ENCODE results near the gene PSMD13.

Gene PSMD13

DNA sequence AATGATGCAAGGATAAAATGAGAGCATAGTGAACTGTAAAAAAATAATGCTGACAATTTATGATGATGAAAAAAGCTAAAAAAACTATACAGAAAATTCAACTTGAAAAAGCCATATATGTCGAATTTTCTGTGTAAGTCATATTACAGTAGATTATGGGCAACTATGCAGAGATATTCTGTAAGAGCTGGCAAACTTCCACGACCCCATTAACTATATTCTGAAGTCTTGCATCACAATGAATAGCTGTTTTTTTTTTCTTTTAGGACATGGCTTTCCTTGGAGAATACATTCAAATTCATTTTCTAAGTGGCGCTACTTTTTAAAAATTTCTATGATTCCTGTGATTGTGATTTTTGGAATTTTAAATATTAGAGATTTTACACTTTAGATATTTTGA is 18.4 kb downstream of the PSMD13 start:
- H3K4me1 ChIP-seq (ENCODE audit: insufficient read depth, low read length, severe bottlenecking) = peaks cover 16% of the 10 kb centered on the region
- no peak overlapping the region for H3K27ac ChIP-seq (ENCODE audit: low read depth, low read length, poor library complexity, severe bottlenecking)
- no peaks in the 10 kb centered on the region for H3K79me2 ChIP-seq (ENCODE audit: insufficient read depth, low read length)
- no peaks in the 10 kb centered on the region for H4K20me1 ChIP-seq (ENCODE audit: insufficient read depth, low read length)
- peaks cover 36% of the 10 kb centered on the region for H3K36me3 ChIP-seq (ENCODE audit: insufficient read depth, low read length)
- H3K9me3 ChIP-seq (ENCODE audit: low read length) = no peaks in the 10 kb centered on the region
- H3K4me3 ChIP-seq (ENCODE audit: low read depth, low read length, poor library complexity, severe bottlenecking) = no peak overlapping the region
- no peaks in the 10 kb centered on the region for H3F3A ChIP-seq (ENCODE audit: insufficient read depth, low read length)
- no peak overlapping the region for H2AFZ ChIP-seq (ENCODE audit: low read length)
- H3K27me3 ChIP-seq (ENCODE audit: insufficient read depth, low read length) = no peaks in the 10 kb centered on the region
- H3K9ac ChIP-seq (ENCODE audit: low read length) = no peak overlapping the region
- H3K4me2 ChIP-seq (ENCODE audit: low read length) = no peak overlapping the region
- no peak for TF ChIP-seq EZH2 (IDR thresholded peaks at IDR 0.05; ENCODE audit: borderline replicate concordance, low read length)
- TF ChIP-seq, protein P1, sequence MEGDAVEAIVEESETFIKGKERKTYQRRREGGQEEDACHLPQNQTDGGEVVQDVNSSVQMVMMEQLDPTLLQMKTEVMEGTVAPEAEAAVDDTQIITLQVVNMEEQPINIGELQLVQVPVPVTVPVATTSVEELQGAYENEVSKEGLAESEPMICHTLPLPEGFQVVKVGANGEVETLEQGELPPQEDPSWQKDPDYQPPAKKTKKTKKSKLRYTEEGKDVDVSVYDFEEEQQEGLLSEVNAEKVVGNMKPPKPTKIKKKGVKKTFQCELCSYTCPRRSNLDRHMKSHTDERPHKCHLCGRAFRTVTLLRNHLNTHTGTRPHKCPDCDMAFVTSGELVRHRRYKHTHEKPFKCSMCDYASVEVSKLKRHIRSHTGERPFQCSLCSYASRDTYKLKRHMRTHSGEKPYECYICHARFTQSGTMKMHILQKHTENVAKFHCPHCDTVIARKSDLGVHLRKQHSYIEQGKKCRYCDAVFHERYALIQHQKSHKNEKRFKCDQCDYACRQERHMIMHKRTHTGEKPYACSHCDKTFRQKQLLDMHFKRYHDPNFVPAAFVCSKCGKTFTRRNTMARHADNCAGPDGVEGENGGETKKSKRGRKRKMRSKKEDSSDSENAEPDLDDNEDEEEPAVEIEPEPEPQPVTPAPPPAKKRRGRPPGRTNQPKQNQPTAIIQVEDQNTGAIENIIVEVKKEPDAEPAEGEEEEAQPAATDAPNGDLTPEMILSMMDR (IDR thresholded peaks at IDR 0.05; ENCODE audit: low read length) = no peak
- no peaks in the 10 kb centered on the region for H3K9me2 ChIP-seq (ENCODE audit: low read depth, low read length)

DNA sequence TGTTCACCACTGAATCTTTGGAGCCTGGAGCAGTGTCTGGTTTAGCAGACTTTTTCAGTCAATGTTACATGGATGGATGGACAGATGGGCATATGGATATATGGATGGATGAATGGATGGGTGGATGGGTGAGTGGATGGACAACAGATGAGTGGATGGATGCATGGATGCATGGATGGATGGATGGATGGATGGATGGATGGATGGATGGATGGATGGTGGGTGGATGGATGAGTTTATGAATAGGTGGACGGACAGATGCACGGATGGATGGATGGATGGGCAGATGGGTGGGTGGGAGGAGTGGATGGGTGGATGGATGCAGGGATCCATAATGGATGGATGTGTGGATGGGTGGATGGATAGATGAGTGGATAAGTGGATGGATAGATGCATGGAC is 19.0 kb downstream of the PSMD13 start:
- no peak overlapping the region for H2AFZ ChIP-seq (ENCODE audit: low read length)
- H3K36me3 ChIP-seq (ENCODE audit: insufficient read depth, low read length) = peaks cover 30% of the 10 kb centered on the region
- H3K4me2 ChIP-seq (ENCODE audit: low read length) = no peak overlapping the region
- no peaks in the 10 kb centered on the region for H3K27me3 ChIP-seq (ENCODE audit: insufficient read depth, low read length)
- no peak overlapping the region for H3K9ac ChIP-seq (ENCODE audit: low read length)
- no peak overlapping the region for H3K4me3 ChIP-seq (ENCODE audit: low read depth, low read length, poor library complexity, severe bottlenecking)
- no peaks in the 10 kb centered on the region for H3K9me3 ChIP-seq (ENCODE audit: low read length)
- no peaks in the 10 kb centered on the region for H3K79me2 ChIP-seq (ENCODE audit: insufficient read depth, low read length)
- H4K20me1 ChIP-seq (ENCODE audit: insufficient read depth, low read length) = no peaks in the 10 kb centered on the region
- no peak overlapping the region for H3K27ac ChIP-seq (ENCODE audit: low read depth, low read length, poor library complexity, severe bottlenecking)
- TF ChIP-seq, protein P1 (IDR thresholded peaks at IDR 0.05; ENCODE audit: low read length) = no peak
- no peak for TF ChIP-seq EZH2 (IDR thresholded peaks at IDR 0.05; ENCODE audit: borderline replicate concordance, low read length)
- H3F3A ChIP-seq (ENCODE audit: insufficient read depth, low read length) = no peaks in the 10 kb centered on the region
- peaks cover 16% of the 10 kb centered on the region for H3K4me1 ChIP-seq (ENCODE audit: insufficient read depth, low read length, severe bottlenecking)
- no peaks in the 10 kb centered on the region for H3K9me2 ChIP-seq (ENCODE audit: low read depth, low read length)

DNA sequence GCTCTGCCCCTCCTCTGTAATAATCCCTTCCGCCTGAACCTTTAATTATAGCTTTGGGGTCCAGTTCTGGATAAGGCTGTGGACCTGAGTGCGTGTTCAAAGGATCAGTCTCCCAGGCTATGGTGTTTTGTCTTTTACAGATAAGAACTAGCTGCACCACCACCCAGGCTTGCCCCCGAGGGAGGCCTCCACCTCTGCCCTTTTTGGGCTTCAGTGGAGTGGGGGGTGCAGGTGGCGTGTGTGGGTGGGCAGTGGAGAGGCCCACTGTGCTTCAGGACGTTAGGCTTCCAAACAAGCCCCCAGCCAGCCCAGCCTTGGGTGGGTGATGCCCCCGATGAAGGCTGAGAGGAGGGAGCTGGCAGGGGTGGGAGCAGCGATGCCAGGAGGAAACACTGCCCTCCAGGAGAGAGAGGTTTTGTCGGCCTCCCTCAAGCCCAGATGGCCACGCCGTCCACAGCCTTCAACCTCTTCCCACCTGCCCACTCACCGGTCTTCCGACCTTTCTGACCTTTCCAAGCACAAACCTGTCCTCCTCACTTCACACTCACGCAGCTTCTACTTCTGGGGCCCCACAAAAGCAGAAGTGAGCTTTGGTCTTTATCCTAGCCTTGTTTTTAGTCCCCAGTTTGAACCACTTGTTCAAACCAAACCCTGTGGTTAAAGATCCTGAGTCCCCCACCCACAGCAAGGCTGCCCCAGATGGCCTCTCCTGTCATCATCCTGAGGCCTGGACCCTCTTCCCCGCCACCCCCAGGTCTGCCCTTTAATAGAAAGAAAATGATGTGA is 20.4 kb downstream of the PSMD13 start:
- no peaks in the 10 kb centered on the region for H4K20me1 ChIP-seq (ENCODE audit: insufficient read depth, low read length)
- peaks cover 17% of the 10 kb centered on the region for H3K36me3 ChIP-seq (ENCODE audit: insufficient read depth, low read length)
- H3K79me2 ChIP-seq (ENCODE audit: insufficient read depth, low read length) = no peaks in the 10 kb centered on the region
- no peaks in the 10 kb centered on the region for H3K9me2 ChIP-seq (ENCODE audit: low read depth, low read length)
- H3K4me3 ChIP-seq (ENCODE audit: low read depth, low read length, poor library complexity, severe bottlenecking) = no peak overlapping the region
- H2AFZ ChIP-seq (ENCODE audit: low read length) = no peak overlapping the region
- H3K9me3 ChIP-seq (ENCODE audit: low read length) = 0 out of 2 replicates have a peak, but pooled peaks cover 4% of the 10 kb centered on the region
- peaks cover 16% of the 10 kb centered on the region for H3K4me1 ChIP-seq (ENCODE audit: insufficient read depth, low read length, severe bottlenecking)
- H3K27ac ChIP-seq (ENCODE audit: low read depth, low read length, poor library complexity, severe bottlenecking) = peak overlapping the region; percentile 48
- no peaks in the 10 kb centered on the region for H3K27me3 ChIP-seq (ENCODE audit: insufficient read depth, low read length)
- TF ChIP-seq EZH2 (IDR thresholded peaks at IDR 0.05; ENCODE audit: borderline replicate concordance, low read length) = no peak
- TF ChIP-seq, protein P1 (IDR thresholded peaks at IDR 0.05; ENCODE audit: low read length) = no peak
- no peaks in the 10 kb centered on the region for H3F3A ChIP-seq (ENCODE audit: insufficient read depth, low read length)
- H3K4me2 ChIP-seq (ENCODE audit: low read length) = peak overlapping the region; percentile 16; the same call in 1 of the 2 replicates
- H3K9ac ChIP-seq (ENCODE audit: low read length) = peak overlapping the region; percentile 27; the same call in 1 of the 2 replicates

Data from OCI-LY1 (cell line).